Liver (tissue), 3 donors: ENCODE measurements around the gene SMARCC1.

ENCODE experiments used
- FOXA1 ChIP-seq: IDR thresholded peaks from 2 replicates; pipeline ENCODE4 v1.6.1; 2016; ENCODE audit warnings: antibody characterized with exemption
- JUND ChIP-seq, 2 donors: IDR thresholded peaks; 2 replicates each; pipeline ENCODE4 v1.6.1; 2016; ENCODE audit warnings: antibody characterized with exemption in 2 of 2
- NR2F2 ChIP-seq: IDR thresholded peaks from 2 replicates; pipeline ENCODE4 v1.6.1; 2016; ENCODE audit warnings: antibody characterized with exemption
- RAD21 ChIP-seq, 2 donors: IDR thresholded peaks; 2 replicates each; pipeline ENCODE4 v1.6.1; 2016; ENCODE audit warnings: antibody characterized with exemption in 2 of 2, mild to moderate bottlenecking in 2 of 2
- RXRA ChIP-seq, 2 donors: IDR thresholded peaks; 2 replicates each; pipeline ENCODE4 v1.6.1; 2017 to 2018; ENCODE audit warnings: antibody characterized with exemption in 2 of 2, mild to moderate bottlenecking in 1 of 2
- SP1 ChIP-seq: IDR thresholded peaks from 2 replicates; pipeline ENCODE4 v1.6.1; 2018; ENCODE audit warnings: antibody characterized with exemption, mild to moderate bottlenecking
- YY1 ChIP-seq: IDR thresholded peaks from 2 replicates; pipeline ENCODE4 v1.6.1; 2016; ENCODE audit warnings: antibody characterized with exemption, mild to moderate bottlenecking
- TF ChIP-seq, protein P1 (sequence below): fragments of 150-350 bp; IDR thresholded peaks from 2 replicates; pipeline ENCODE4 v1.5.1; 2017; ENCODE audit warnings: improper control_type of control experiment, low read depth, low read length; ENCODE audit not compliant: missing input control
- TF ChIP-seq, protein P2 (sequence below): IDR thresholded peaks from 2 replicates; pipeline ENCODE4 v1.6.1; 2016; ENCODE audit warnings: antibody characterized with exemption
- TF ChIP-seq, protein P3 (sequence below): IDR thresholded peaks from 2 replicates; pipeline ENCODE4 v1.6.1; 2016; ENCODE audit warnings: antibody characterized with exemption, mild to moderate bottlenecking
- donor health status: healthy.
- donor health status: healthy.

DNA sequence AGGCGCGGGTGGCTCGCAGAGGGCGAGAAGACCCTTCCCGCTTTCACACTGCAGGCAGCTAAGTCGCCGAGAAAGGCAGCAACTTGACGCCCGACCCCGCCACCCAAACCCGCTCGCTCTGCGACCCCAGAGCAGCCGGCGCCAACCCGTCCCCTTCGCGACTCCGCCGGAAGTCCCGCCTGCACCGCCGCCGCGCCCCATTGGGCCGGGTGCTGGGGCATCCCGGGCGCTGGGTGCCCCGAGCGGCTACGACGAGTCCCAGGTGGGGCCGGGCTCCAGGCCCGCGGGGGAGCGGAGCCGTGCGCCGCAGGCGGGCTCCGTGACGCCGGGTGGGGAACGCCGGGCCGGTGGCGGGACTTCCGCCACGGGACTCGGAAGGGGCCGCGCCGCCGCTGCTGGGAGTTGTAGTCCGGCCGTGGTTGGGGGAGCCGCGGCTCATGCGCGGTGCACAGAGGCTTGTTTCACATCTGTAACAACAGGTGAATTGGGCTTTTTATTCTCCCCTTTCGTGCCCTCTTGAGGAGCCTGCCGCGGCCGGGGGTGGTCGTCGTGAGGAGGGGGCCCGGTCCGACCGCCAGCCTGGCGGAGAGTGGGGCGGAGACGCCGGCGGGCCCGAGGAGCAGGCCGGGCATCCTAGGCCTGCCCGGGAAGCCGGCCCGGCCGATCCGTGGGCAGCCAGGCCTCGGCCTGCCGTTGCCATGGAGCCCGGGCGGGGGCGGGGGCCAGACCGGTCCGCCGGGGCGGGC lies 21.2 kb upstream of the SMARCC1 start, which contains the start of gene DHX30:
- TF ChIP-seq RAD21 (IDR thresholded peaks at IDR 0.05) (no peak), NR2F2 (no peak), RXRA (IDR thresholded peaks at IDR 0.05) (no peak), YY1 (no peak), FOXA1 (no peak), JUND (IDR thresholded peaks at IDR 0.05) (no peak), SP1 (no peak)
- TF ChIP-seq, protein P1, sequence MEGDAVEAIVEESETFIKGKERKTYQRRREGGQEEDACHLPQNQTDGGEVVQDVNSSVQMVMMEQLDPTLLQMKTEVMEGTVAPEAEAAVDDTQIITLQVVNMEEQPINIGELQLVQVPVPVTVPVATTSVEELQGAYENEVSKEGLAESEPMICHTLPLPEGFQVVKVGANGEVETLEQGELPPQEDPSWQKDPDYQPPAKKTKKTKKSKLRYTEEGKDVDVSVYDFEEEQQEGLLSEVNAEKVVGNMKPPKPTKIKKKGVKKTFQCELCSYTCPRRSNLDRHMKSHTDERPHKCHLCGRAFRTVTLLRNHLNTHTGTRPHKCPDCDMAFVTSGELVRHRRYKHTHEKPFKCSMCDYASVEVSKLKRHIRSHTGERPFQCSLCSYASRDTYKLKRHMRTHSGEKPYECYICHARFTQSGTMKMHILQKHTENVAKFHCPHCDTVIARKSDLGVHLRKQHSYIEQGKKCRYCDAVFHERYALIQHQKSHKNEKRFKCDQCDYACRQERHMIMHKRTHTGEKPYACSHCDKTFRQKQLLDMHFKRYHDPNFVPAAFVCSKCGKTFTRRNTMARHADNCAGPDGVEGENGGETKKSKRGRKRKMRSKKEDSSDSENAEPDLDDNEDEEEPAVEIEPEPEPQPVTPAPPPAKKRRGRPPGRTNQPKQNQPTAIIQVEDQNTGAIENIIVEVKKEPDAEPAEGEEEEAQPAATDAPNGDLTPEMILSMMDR = no peak
- TF ChIP-seq, protein P2, sequence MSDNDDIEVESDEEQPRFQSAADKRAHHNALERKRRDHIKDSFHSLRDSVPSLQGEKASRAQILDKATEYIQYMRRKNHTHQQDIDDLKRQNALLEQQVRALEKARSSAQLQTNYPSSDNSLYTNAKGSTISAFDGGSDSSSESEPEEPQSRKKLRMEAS = no peak
- TF ChIP-seq, protein P3, sequence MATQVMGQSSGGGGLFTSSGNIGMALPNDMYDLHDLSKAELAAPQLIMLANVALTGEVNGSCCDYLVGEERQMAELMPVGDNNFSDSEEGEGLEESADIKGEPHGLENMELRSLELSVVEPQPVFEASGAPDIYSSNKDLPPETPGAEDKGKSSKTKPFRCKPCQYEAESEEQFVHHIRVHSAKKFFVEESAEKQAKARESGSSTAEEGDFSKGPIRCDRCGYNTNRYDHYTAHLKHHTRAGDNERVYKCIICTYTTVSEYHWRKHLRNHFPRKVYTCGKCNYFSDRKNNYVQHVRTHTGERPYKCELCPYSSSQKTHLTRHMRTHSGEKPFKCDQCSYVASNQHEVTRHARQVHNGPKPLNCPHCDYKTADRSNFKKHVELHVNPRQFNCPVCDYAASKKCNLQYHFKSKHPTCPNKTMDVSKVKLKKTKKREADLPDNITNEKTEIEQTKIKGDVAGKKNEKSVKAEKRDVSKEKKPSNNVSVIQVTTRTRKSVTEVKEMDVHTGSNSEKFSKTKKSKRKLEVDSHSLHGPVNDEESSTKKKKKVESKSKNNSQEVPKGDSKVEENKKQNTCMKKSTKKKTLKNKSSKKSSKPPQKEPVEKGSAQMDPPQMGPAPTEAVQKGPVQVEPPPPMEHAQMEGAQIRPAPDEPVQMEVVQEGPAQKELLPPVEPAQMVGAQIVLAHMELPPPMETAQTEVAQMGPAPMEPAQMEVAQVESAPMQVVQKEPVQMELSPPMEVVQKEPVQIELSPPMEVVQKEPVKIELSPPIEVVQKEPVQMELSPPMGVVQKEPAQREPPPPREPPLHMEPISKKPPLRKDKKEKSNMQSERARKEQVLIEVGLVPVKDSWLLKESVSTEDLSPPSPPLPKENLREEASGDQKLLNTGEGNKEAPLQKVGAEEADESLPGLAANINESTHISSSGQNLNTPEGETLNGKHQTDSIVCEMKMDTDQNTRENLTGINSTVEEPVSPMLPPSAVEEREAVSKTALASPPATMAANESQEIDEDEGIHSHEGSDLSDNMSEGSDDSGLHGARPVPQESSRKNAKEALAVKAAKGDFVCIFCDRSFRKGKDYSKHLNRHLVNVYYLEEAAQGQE = no peak
